G401.6 (cell line): ENCODE measurements around the gene STRAP.

ENCODE experiments used
- FAIRE-seq: peaks from 2 replicates; lab custom pipeline; 2012; peaks lifted over from hg19 to GRCh38; lab: Jason Lieb, UNC

The STRAP gene, protein sequence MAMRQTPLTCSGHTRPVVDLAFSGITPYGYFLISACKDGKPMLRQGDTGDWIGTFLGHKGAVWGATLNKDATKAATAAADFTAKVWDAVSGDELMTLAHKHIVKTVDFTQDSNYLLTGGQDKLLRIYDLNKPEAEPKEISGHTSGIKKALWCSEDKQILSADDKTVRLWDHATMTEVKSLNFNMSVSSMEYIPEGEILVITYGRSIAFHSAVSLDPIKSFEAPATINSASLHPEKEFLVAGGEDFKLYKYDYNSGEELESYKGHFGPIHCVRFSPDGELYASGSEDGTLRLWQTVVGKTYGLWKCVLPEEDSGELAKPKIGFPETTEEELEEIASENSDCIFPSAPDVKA

DNA sequence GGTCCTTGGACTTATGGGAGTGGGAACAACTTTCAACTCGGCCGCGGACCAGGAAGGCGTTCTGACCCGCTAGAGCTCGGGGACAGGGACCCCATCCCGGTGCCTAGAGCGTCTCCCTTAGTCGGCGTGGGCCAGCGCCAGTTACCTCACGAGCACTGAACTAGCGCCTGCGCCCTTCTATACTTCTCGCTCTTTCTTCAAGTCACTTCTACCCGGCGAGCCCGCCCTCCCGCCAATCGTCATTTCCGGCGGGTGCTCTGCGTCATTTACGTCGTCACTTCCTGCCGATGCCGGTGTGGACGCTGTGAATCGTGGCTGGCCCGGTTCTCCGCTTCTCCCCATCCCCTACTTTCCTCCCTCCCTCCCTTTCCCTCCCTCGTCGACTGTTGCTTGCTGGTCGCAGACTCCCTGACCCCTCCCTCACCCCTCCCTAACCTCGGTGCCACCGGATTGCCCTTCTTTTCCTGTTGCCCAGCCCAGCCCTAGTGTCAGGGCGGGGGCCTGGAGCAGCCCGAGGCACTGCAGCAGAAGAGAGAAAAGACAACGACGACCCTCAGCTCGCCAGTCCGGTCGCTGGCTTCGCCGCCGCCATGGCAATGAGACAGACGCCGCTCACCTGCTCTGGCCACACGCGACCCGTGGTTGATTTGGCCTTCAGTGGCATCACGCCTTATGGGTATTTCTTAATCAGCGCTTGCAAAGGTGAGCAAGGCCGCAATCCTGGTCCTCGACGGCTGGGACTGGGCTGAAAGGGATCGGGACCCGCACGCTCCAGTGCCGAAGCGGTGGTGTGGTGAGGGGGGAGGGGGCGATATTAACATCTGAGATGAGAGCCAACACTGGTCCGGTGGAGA is at the start of gene STRAP:
TSS of gene STRAP (plus strand) at position 270 of the 854 bp plus-strand sequence. CDS start at position 591, 321 bp downstream.
- FAIRE-seq, result peak; percentile 95

DNA sequence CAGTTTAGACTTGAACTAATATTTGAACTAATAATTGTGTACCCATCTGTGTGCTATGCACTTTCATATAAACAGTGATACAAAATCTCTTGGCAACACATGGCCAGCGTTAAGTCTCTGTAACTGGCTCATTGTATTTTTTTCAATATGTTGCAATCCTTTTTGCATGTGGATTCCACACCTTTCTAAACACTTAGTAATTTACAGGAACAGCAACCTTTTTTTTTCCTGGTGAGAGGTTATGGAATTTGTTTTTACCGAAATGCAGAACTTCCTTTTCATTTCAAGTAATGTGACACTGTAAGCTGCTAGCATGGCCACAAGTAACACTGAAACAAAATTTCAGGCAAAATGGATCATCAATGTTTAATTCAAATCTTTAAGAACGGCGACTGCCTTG is 47.6 kb upstream of the STRAP start:
- FAIRE-seq, result no peak

DNA sequence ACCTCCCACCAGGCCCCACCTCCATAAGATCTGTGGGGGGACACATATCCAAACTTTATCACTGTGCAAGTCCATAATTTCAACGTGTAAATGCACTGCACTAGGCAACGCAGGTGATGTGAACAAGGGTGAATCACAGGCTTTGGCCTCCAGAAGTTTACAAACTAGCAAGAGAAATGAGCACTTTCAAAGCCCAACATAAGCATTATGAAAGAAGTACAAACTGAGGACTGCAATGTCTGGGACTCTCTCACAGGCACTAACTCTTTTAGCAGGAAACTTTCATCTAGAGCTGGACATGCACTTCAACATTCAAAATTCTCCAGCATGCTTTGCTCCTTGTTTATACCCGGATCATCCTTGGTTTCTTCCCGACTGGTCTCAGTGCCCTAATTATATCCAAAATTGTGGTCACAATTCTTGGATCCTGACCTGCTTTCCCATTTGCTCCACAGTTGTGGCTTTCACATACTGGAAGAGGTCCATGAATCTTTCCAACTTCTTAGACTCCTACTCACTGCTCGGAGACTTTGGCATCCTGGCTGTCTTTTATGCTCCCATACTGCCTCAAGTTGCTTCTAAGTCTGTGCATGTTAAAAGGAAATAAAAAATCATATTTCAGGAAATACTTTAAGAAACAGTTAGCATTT is 44.9 kb upstream of the STRAP start:
- no peak for FAIRE-seq

DNA sequence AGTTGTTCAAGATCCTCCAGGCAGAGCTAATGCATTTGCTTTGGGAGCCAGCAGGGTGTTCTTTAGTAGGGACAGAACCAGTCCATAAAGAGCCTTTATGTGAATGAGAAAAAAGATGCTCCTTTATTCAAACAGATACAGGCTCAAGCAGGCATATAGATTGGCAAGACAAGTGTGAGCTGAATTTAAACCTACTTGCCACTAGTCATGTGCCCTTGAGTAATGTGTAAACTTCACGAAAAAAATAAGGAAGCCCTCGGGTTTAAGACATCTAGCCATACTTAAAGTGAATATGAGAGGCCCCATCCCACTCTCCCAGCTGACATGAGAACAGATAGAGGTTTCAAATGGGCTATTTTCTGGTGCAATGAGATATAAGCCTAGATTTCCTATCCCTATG is 43.1 kb upstream of the STRAP start:
- FAIRE-seq, result no peak

DNA sequence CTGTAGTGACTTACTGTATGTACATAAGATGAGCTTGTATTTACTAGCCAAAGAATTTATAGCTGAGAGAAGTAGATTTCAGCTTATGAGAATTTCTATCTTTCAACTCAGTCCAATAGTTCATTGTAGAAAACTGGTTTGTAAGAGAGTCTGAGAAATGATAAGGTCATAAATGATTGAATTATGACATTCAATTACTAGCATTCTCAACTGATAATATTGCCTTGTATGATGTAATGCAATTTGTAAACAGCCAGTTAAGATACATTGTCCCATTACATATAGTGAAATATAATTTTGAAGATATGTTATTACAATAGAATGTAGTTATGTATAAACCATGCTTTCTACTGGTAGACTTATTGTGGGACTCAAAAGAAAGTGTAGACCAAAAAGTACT is 42.5 kb upstream of the STRAP start:
- FAIRE-seq, result no peak

DNA sequence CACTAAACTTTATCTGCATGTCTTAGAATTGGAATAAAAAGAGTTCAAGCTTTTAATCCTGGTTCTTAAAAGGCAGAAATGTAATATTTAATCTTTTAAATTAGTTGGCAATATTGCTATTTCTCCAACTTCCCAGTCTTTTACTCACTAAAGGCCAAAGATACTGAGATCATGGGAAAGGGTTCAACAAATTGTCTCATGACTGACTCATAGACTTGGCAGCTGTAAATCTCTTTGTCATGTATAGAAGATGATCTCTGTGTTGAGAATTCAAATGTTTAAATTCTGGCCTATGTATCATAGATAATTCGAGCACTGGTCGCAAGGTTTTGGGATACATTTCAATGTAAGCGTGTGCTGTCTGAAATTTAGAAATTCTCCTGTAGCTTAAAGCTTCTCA is 40.1 kb upstream of the STRAP start:
- FAIRE-seq, result no peak

DNA sequence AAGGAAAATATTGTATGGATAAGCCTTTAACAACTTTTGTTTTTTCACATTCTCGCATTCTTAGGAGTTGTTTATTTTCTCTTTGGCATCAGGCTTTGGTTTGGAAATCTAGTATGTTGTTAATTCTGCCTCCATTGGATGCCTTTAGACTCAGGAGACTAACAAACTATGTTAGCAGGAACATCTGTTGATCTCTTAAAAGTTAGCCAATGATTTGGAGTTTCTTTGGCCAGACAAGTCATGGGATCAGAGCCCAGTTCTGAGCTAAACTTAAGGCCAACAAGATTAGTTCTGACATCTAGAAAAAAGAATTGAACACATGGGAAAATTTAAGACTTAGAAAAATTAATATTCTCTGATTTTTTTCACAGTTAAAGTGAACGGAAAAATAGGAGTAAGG is 35.3 kb upstream of the STRAP start:
- no peak for FAIRE-seq

DNA sequence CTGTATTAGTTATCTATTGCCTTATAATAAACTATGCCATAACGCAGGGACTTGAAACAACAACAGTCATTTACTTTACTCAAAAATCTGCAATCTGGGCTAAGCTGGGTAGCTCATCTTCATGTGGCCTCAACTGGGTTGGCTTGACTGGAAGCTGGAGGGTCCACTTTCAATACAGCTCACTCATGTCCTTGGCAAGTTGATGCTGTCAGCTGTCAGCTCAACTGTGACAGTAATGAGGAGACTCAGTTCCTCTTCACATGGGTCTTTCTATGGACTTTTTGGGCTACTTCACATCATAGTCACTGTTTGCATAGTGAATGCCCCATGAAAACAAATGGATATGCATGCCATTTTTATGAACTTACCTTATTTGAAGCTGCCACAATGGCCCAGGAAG is 33.6 kb upstream of the STRAP start:
- no peak for FAIRE-seq

DNA sequence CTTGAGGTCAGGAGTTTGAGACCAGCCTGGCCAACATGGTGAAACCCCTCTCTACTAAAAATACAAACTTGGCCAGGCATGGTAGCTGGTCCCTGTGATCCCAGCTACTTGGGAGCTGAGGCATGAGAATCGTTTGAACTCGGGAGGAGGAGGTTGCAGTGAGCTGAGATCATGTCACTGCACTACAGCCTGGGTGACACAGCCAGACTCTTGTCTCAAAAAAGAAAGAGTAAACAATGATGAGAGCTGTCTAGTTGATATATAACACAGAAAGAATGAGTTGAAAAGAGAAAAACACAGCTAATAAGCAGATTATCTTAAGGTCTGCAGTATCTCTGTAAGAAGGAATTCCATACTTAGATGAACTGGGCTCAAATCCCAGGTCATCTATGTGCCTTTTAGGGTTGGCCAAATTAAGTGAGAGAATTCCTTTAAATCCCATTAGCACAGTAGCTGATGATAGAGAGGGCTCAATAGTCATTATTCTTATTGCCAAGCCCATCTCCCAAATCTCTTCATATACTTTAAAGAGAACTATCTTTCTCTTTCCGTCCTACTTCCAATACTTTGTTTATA is 31.1 kb upstream of the STRAP start:
- FAIRE-seq, result no peak

DNA sequence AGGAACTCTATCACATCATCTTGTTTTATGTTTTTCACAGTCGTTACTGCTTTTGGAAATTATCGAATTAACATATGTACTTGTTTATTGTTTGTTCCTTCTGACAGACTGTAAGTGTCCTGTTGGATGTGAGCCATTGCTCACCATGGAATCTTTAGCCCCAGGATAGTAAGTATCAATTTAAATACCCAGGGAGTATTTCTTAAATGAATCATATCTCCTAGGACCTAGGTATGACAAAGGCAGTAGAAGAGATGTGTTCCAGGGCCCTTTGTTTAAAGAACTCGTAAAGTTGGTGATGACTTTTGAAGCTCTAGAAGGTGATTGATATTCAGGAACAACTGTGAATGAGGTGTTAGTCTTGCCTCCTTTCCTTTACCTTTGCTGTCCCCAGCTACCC is 30.3 kb upstream of the STRAP start:
- FAIRE-seq, result no peak

DNA sequence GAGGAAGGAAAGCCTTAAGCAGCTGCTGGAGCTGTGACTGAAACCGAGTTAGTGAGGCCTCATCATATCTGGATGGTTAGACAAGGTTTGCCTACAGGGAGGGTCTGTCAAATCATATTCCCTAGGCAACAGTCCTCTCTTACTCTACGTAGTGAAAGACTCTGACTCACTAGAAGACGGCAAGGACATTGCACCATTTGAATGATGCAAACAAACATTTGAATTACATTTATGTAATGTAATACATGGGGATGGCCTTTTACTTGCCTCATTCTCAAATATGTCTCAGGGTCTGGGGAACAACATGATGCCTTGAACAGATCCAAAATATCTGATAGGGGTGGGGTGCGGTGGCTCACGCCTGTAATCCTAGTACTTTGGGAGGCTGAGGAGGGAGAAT is 29.8 kb upstream of the STRAP start:
- no peak for FAIRE-seq

DNA sequence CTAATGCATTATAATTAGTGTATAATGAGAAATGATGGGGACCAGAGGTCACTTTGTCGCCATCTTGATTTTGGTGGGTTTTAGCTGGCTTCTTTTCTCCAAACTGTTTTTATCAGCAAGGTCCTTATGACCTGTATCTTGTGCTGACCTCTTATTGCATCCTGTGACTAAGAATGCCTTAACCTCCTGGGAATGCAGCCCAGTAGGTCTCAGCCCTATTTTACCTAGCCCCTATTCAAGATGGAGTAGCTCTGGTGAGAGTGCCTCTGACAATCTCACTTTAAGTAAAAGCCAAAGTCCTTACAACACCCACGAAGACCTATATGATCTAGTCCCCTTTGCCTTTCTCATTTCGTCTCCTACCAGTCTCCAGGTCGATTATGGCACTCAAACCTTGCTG is 28.3 kb upstream of the STRAP start:
- FAIRE-seq, result no peak

DNA sequence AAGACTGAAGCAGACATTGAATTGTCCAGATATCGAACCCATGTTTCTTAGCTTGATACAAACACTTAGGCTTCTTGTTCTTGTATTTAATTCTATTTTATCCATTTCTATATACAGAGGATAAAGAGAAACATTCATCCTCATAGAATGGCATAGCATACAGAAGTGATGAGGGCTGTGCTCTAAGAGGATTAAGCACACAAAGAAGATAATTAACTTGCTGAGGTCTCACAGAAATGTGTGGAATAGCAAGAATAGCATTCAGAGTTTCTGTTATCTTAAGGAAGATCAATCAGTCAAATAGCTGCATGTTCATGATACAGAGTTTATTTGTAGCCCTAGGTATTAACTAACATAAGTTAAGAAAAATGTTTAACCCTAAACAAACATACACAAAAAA is 27.3 kb upstream of the STRAP start:
- FAIRE-seq, result no peak

DNA sequence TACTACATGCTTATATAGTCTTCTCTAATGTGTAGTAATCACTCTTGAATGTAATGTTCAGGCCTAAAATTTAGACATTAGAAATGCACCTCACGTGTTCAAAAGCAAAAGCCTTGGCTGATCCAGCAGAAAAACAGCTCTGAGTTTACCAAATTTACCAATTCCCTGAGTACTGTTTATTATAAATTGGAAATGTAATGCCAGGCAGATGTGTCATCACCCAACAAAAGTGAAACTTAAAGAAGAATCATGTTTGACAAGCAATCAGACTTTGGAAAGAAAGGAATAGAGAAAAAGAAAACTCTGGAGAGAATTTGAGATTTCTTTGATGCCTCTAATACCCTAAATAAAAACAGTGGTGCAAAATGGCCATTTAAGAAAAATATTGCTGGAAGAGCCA is 26.5 kb upstream of the STRAP start:
- FAIRE-seq, result no peak

DNA sequence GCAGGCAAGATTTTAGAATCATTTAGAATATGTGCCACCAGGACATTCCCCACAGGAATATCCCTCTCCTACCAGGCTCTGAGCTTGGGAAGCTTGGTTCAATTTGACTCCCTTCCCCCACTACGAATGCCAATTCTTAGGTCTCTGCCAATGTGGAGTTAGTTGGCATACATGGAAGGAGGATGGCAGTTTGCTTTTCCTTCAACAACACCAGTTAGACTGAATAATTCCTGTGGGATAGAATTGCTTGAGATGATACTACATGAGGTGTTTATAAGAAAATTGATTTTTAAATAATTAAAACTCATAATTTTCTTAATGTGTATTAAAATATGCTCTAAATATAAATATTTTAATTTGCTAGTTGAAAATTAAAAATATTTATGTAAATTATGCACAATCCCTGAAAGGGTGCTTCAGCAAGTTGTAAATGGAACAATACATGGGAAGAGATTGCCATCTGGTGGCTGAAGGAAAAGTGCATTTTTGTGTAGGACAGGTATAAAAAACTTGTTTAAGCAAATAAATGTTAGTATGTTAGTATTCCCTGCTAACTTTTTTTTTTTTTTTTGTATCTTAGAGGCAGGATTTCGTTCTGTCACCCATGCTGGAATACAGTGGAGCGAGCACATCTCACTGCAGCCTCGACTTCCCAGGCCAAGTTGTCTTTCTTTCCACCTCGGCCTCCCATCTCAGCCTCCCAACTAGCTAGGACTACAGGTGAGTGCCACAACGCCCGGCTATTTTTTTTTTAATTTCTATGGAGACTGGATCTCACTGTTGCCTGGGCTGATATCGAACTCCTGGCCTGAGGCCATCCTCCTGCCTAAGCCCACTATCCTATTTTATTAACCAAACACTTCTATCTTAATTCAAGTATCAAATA is 25.8 kb upstream of the STRAP start:
- FAIRE-seq, result peak; percentile 97

DNA sequence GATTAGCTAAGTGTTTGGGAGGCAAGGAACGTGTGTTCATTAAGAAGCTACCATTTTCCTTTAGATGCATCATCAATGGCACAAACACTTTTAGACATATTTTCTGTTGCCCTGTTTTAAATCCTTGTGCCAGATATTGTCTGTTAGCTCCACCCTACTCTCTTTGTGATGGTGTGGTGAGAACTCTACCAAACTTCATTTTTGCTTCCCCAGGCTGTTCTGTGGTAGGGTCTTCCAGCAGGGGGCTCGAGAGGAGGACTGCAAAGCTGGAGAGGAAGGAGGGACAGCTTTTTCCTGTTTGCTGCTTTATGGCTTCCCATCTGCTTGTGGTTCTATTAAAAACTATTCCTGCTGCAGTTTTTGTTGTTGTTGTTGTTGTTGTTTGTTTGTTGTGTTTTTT is 23.8 kb upstream of the STRAP start:
- FAIRE-seq, result no peak

DNA sequence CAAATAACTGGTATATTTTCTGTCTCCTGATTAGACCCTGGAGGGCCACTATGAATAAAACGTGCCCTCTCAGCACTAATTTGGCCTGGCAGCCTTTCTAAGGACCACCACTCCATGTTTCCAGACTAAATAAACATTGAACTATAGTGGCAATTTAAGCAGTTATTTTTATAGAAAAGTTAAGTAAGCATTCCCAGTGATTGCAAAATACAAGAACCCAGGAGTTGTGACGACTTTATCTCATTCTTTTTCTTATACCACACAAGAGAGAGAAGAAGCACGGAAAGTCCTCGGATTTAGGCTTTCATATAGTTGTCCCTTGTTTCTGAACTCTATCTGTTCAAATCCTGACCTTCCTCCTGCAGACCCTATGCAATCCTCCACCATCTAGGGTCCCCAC is 23.1 kb upstream of the STRAP start:
- no peak for FAIRE-seq

DNA sequence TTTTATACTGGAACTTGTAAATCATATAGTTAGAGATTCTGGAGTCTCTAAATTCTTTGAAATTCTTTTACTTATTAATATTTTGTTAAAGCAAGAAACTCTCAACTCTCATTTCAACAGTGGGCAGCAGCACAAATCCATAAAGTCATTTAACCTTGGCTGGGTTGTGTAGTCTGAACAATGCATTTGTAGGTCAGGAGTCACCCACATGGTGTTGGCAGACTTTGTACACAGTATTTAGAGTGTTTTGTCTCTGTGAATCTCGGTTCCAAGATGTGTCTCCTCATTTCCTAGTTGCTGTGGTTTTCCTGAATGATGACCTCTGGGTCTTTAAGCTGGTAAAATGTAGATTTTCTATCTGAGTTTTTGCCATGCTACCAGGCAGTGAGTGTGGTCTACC is 20.8 kb upstream of the STRAP start:
- FAIRE-seq, result no peak

DNA sequence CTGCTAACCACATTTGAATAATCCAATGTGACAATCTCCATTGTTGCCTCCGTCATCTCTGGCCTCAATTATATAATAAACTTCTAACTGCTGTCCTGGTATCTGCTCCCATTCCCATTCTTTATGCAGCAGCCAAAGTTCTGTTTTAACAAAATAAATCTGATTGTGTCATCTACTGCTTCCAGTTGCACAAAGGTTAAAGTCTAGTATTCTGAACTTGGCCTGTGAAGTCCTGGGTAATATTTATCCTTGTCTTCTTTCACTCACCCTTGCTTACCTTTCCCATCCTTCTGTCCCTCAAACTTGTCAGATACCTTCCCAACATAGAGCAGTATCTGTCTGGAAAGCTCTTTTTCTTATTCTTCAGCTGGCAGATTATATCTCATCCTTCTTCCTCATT is 19.3 kb upstream of the STRAP start:
- no peak for FAIRE-seq

DNA sequence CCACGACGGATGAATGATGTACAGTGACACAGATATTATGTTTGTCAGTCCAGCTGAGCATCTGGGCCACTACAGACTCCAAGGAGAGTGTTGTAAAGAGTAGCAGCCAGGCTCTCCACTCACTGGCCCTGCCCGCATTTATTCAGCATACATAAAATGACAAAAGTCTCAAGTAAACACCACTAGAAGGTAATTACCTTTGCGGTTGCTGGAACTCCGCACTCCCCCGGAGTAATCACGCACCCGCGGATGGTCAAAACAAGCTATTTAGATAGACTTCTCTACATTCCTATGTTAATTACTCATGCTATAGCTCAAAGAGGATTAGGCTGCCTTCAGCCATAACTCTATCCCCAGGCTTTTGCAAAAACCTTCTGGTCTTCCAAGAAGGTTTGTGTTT is 18.8 kb upstream of the STRAP start:
- FAIRE-seq, result no peak

DNA sequence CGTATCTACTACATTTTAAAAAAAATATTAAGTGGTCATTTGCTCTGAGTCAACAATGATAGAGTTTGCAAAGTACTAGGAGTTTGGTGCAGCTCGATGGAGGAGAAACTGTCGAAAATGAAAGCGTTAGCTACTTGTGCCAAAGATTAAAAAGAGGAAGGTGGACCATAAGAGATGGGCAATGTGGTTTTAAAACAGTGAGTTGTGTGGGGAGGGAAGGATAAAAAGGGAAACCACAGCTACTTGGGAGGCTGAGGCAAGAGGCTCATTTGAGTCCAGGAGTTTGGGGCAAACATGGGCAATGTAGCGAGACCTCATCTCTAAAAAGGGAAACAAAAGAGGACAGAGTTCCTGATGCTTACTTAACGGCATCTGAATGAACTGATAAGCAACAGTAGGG is 18.2 kb upstream of the STRAP start:
- FAIRE-seq, result no peak

DNA sequence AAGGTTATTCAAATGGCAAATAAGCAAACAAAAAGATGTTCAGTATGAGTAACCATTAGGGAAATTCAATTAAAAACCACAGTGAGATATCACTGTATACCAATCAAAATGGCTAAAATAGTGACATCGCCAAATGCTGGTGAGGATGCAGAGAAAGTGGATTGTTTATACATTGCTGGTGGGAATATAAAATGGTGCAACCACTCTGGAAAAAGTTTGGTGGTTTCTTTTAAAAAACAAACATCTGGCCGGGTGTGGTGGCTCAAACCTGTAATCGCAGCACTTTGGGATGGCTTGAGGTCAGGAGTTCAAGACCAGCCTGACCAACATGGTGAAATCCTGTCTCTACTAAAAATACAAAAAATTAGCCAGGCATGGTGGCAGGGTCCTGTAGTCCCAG is 14.0 kb upstream of the STRAP start:
- FAIRE-seq, result no peak
